ENCODE data around the gene PDGFA. TPM values are rescaled to one million over a fixed set of nuclear protein-coding genes. Genes with fewer than 3 reads are reported as not detected.

Gene PDGFA
- total and polyA plus RNA-seq, 2 experiments from 2014 or later, result 6.5 to 25.6 TPM

GRCh38 chr7:516216-516605 is 3.4 kb downstream of the PDGFA start:
- H3K4me1 ChIP-seq (ENCODE audit: low read depth), result peaks cover 12% of the 10 kb centered on the region
- no peaks in the 10 kb centered on the region for H3K9me3 ChIP-seq (ENCODE audit: low read depth)
- peaks cover 20% of the 10 kb centered on the region for H3K27me3 ChIP-seq
- no peaks in the 10 kb centered on the region for H3K36me3 ChIP-seq
- no peak for DNase-seq (ENCODE audit: low read depth in 1 of 2, low spot score in 1 of 2)
- H3K4me3 ChIP-seq, result peak overlapping the region; percentile 55
- no peak for TF ChIP-seq CTCF (IDR thresholded peaks at IDR 0.05; ENCODE audit: low read depth, low read length)
- peak overlapping the region; percentile 37 for H3K27ac ChIP-seq

GRCh38 chr7:515628-516027 is 4.0 kb downstream of the PDGFA start:
- H3K36me3 ChIP-seq, result no peaks in the 10 kb centered on the region
- no peaks in the 10 kb centered on the region for H3K9me3 ChIP-seq (ENCODE audit: low read depth)
- TF ChIP-seq CTCF (IDR thresholded peaks at IDR 0.05; ENCODE audit: low read depth, low read length), result no peak
- no peak for DNase-seq (ENCODE audit: low read depth in 1 of 2, low spot score in 1 of 2)
- H3K4me1 ChIP-seq (ENCODE audit: low read depth), result peaks cover 12% of the 10 kb centered on the region
- no peak overlapping the region for H3K4me3 ChIP-seq
- no peak overlapping the region for H3K27ac ChIP-seq
- peaks cover 15% of the 10 kb centered on the region for H3K27me3 ChIP-seq

GRCh38 chr7:514651-515598 is 4.7 kb downstream of the PDGFA start:
- H3K4me3 ChIP-seq, result no peak overlapping the region
- H3K9me3 ChIP-seq (ENCODE audit: low read depth), result no peaks in the 10 kb centered on the region
- peaks cover 8% of the 10 kb centered on the region for H3K27me3 ChIP-seq
- H3K27ac ChIP-seq, result no peak overlapping the region
- no peak for TF ChIP-seq CTCF (IDR thresholded peaks at IDR 0.05; ENCODE audit: low read depth, low read length)
- H3K4me1 ChIP-seq (ENCODE audit: low read depth), result peaks cover 12% of the 10 kb centered on the region
- no peaks in the 10 kb centered on the region for H3K36me3 ChIP-seq
- peak in 1 of 2 donors; percentile 33 for DNase-seq (ENCODE audit: low read depth in 1 of 2, low spot score in 1 of 2)

GRCh38 chr7:514242-514641 is 5.4 kb downstream of the PDGFA start:
- Histone ChIP-seq H3K36me3 (no peaks in the 10 kb centered on the region), H3K9me3 (ENCODE audit: low read depth) (no peaks in the 10 kb centered on the region), H3K27ac (no peak overlapping the region), H3K4me1 (ENCODE audit: low read depth) (peaks cover 12% of the 10 kb centered on the region), H3K4me3 (no peak overlapping the region), H3K27me3 (peaks cover 6% of the 10 kb centered on the region)
- DNase-seq (ENCODE audit: low read depth in 1 of 2, low spot score in 1 of 2), result no peak
- no peak for TF ChIP-seq CTCF (IDR thresholded peaks at IDR 0.05; ENCODE audit: low read depth, low read length)

- Histone ChIP-seq H3K36me3 (no peaks in the 10 kb centered on the region), H3K27ac (no peak overlapping the region), H3K27me3 (peaks cover 6% of the 10 kb centered on the region), H3K9me3 (ENCODE audit: low read depth) (no peaks in the 10 kb centered on the region), H3K4me3 (no peak overlapping the region), H3K4me1 (ENCODE audit: low read depth) (peaks cover 12% of the 10 kb centered on the region)
- no peak for TF ChIP-seq CTCF (IDR thresholded peaks at IDR 0.05; ENCODE audit: low read depth, low read length)
- peak in 1 of 2 donors; percentile 40 for DNase-seq (ENCODE audit: low read depth in 1 of 2, low spot score in 1 of 2)
Observed at GRCh38 chr7:513521-514166, 6.0 kb downstream of the PDGFA start.
